Placental epithelial cell (primary cell): ENCODE results near the gene DCN. TPM values are rescaled to one million over a fixed set of nuclear protein-coding genes. Genes with fewer than 3 reads are reported as not detected.

Experiments
- small RNA-seq: library from RNA; depleted of rRNA; stranded (forward); fragments of <200 nt; gene quantifications from one replicate; pipeline ENCODE3, GENCODE V24; 2012
- total RNA-seq: library from RNA; depleted of rRNA; stranded (reverse); fragments of >200 nt; gene quantifications from 2 replicates; pipeline ENCODE4 v1.2.3, GENCODE V29; 2012

The DCN gene
- 27.7 and 87.6 TPM in 2 replicates for total RNA-seq

GRCh38 chr12:91182636-91183455 lies at the start of gene DCN:
Gene DCN (minus strand): TSS chr12:91182817. CDS start chr12:91178552, 4,265 bp downstream.

GRCh38 chr12:91111366-91112325 lies 71.0 kb downstream of the DCN start, which contains the start of gene LUM:
Gene LUM (minus strand): TSS chr12:91111494. CDS start chr12:91108979, 2,515 bp downstream.

Small RNA genes lying within 50 kb of the gene (small RNA-seq; reads per million reads assigned to genes)
- not detected for gene AC007115.1

Other genes starting within 250 kb of the DCN start
- not detected in 2 replicates for gene CCER1, start 227.6 kb downstream of the DCN start, total RNA-seq
- gene EPYC, start 177.8 kb downstream of the DCN start, total RNA-seq = not detected in 2 replicates
- not detected in 2 replicates for gene KERA, start 124.8 kb downstream of the DCN start, total RNA-seq
- gene LUM, start 71.3 kb downstream of the DCN start, total RNA-seq = 282 and 1,471 TPM in 2 replicates